Measurements from ENCODE around the gene MCTP2.

DNA sequence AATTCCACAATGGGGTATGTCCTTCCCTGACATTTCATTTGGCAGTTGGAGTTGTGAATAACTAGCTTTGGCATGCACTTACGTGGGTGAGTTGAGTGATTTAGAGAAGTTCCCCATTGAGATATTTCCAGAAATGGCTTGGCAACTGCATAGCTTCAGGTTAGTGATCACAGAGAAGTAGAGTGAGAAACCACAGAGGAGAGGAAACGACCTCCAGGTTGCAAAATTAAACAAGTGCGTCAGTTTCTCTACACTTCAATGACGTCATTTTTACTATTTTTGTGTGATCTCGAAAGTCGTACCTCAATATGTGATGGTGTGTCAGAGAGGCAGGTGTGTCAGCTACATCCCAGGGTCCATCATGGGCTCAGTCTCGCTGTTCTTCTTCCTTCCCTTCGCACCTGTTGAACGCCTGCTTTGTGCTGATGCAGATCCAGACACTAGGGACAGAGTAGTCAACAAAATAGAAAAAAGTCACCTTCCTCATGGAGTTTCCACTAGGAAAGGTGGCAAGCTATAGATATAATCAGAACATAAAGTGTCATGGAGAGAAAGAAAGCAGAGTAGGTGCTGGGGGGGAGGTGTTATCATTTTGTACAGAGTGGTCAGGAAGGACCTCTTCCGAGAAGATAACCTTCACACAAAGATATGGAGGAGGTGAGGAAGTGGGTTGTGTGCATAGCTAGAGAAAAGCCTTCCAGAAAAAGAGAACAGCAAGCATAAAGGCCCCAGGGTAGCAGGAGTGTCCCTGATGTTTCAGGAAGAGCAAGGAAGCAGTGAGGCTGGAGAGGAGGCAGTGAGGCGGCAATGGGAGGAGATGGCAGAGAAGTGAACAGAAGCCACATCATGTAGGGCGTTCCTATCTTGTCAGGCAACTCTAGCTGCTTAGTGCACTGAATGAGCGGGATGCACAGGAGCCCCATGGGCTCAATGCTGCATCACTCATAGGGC lies 75.6 kb downstream of the MCTP2 start:
- TF ChIP-seq, protein P1, sequence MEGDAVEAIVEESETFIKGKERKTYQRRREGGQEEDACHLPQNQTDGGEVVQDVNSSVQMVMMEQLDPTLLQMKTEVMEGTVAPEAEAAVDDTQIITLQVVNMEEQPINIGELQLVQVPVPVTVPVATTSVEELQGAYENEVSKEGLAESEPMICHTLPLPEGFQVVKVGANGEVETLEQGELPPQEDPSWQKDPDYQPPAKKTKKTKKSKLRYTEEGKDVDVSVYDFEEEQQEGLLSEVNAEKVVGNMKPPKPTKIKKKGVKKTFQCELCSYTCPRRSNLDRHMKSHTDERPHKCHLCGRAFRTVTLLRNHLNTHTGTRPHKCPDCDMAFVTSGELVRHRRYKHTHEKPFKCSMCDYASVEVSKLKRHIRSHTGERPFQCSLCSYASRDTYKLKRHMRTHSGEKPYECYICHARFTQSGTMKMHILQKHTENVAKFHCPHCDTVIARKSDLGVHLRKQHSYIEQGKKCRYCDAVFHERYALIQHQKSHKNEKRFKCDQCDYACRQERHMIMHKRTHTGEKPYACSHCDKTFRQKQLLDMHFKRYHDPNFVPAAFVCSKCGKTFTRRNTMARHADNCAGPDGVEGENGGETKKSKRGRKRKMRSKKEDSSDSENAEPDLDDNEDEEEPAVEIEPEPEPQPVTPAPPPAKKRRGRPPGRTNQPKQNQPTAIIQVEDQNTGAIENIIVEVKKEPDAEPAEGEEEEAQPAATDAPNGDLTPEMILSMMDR (conservative IDR thresholded peaks at IDR 0.05): no peak
- no peak for TF ChIP-seq ZFX (IDR thresholded peaks at IDR 0.05)

Data from C4-2B (cell line).